Endothelial cell of umbilical vein (primary cell): Measurements from ENCODE around the gene SYT7. TPM values are rescaled to one million over a fixed set of nuclear protein-coding genes. Genes with fewer than 3 reads are reported as not detected.

Source experiments
- BruUV-seq: library from RNA; stranded (reverse); fragments of 400-500 nt; replicated peaks from 2 replicates; lab custom pipeline; 2021; lab: Mats Ljungman, UMichigan
- CTCF ChIA-PET: fragments of 300-600, 350-600 bp; sonication (Branson Sonifier 250); formaldehyde crosslinking; loops from one replicate; lab custom pipeline; 2021; ENCODE audit warnings: antibody characterized with exemption, inconsistent platforms; lab: Charles Lee
- POLR2A ChIA-PET: fragments of 300-600, 350-600 bp; sonication (Branson Sonifier 250); formaldehyde crosslinking; loops from one replicate; lab custom pipeline; 2021; ENCODE audit warnings: antibody characterized with exemption, inconsistent platforms; lab: Charles Lee
- DNase-seq: peaks from one replicate; pipeline ENCODE4 v3.0.0-alpha.2; 2011; ENCODE audit warnings: low read depth, low spot score
- FAIRE-seq: peaks from 2 replicates; lab custom pipeline; 2011; peaks lifted over from hg19 to GRCh38; lab: Jason Lieb, UNC
- H2AFZ ChIP-seq: 2 replicates; pipeline ENCODE4 v1.6.0; 2012; ENCODE audit warnings: low read depth, low read length, control low read depth, inconsistent platforms
- H3K27ac ChIP-seq: 2 replicates; pipeline ENCODE4 v1.5.1; 2011; ENCODE audit warnings: low read depth, mild to moderate bottlenecking, control low read depth, low read length, moderate library complexity; ENCODE audit not compliant: insufficient read depth
- H3K27me3 ChIP-seq, 2 experiments: 2 replicates each; pipeline versions ENCODE4 v1.6.0 to v1.6.1; 2011; ENCODE audit warnings: low read length in 2 of 2, mixed read lengths in 1 of 2; ENCODE audit not compliant: control insufficient read depth in 2 of 2, insufficient read depth in 2 of 2
- H3K36me3 ChIP-seq, 2 experiments: 2 replicates in 1 of 2; 3 replicates in 1 of 2; pipeline ENCODE4 v1.5.1; 2011; ENCODE audit warnings: low read length in 2 of 2, mild to moderate bottlenecking in 1 of 2, moderate library complexity in 1 of 2; ENCODE audit not compliant: control insufficient read depth in 2 of 2, insufficient read depth in 2 of 2; ENCODE audit errors: extremely low read depth in 1 of 2
- H3K4me1 ChIP-seq: 3 replicates; pipeline ENCODE4 v1.5.1; 2011; ENCODE audit warnings: mild to moderate bottlenecking, low read length; ENCODE audit not compliant: control insufficient read depth, insufficient read depth; ENCODE audit errors: extremely low read depth
- H3K4me2 ChIP-seq: 2 replicates; pipeline ENCODE4 v1.6.1; 2011; ENCODE audit warnings: low read length, control low read depth, mixed read lengths; ENCODE audit not compliant: insufficient read depth
- H3K4me3 ChIP-seq, 3 experiments: fragments of 200-600 bp in 1 of 3; sonication (generic), shearing (Covaris generic) in 1 of 3; replicated peaks in 1 of 3; 2 replicates each; pipeline ENCODE4 v1.5.1; 2011 to 2016; ENCODE audit warnings: control low read depth in 3 of 3, low read length in 3 of 3, mild to moderate bottlenecking in 2 of 3, inconsistent platforms in 1 of 3, low read depth in 1 of 3, moderate library complexity in 1 of 3; ENCODE audit not compliant: insufficient read depth in 1 of 3
- H3K79me2 ChIP-seq: 2 replicates; pipeline ENCODE4 v1.6.0; 2012; ENCODE audit warnings: low read length, inconsistent platforms; ENCODE audit not compliant: control insufficient read depth, insufficient read depth
- H3K9ac ChIP-seq: replicated peaks from 2 replicates; pipeline ENCODE3; 2011; ENCODE audit warnings: low read length, control low read depth; ENCODE audit not compliant: insufficient read depth; ENCODE audit errors: extremely low read depth
- H3K9me1 ChIP-seq: replicated peaks from 3 replicates; pipeline ENCODE4 v1.6.0; 2011; ENCODE audit warnings: mild to moderate bottlenecking, low read length; ENCODE audit not compliant: control insufficient read depth, insufficient read depth; ENCODE audit errors: extremely low read depth
- H3K9me3 ChIP-seq: replicated peaks from 2 replicates; pipeline ENCODE4 v1.5.1; 2012; ENCODE audit warnings: low read length, inconsistent platforms; ENCODE audit not compliant: control insufficient read depth, insufficient read depth
- H4K20me1 ChIP-seq: replicated peaks from 2 replicates; pipeline ENCODE3; 2011; ENCODE audit warnings: mild to moderate bottlenecking, low read length; ENCODE audit not compliant: control insufficient read depth, insufficient read depth; ENCODE audit errors: extremely low read depth
- EZH2 ChIP-seq: IDR thresholded peaks from 2 replicates; pipeline ENCODE4 v1.6.1; 2012; ENCODE audit warnings: borderline replicate concordance, low read depth, mild to moderate bottlenecking, moderate library complexity, low read length, inconsistent platforms; ENCODE audit not compliant: severe bottlenecking
- FOS ChIP-seq: IDR thresholded peaks from 2 replicates; pipeline ENCODE4 v1.6.1; 2011; ENCODE audit warnings: mild to moderate bottlenecking, low read length, moderate library complexity, borderline replicate concordance; ENCODE audit not compliant: insufficient read depth
- GATA2 ChIP-seq: IDR thresholded peaks from 2 replicates; pipeline ENCODE4 v1.7.0; 2011; ENCODE audit warnings: low read depth, mild to moderate bottlenecking, moderate library complexity, mixed read lengths, low read length; ENCODE audit not compliant: insufficient read length, insufficient read depth
- JUN ChIP-seq: IDR thresholded peaks from 2 replicates; pipeline ENCODE4 v1.6.1; 2011; ENCODE audit warnings: borderline replicate concordance, low read depth; ENCODE audit not compliant: insufficient read length, insufficient read depth
- MYC ChIP-seq: IDR thresholded peaks from one replicate; pipeline ENCODE4 v1.6.1; 2011; ENCODE audit warnings: mild to moderate bottlenecking, low read depth, low read length
- POLR2A ChIP-seq: IDR thresholded peaks from 2 replicates; pipeline ENCODE4 v1.6.1; 2012; ENCODE audit warnings: low read depth, mild to moderate bottlenecking, control low read depth, low read length
- POLR2AphosphoS5 ChIP-seq: IDR thresholded peaks from 2 replicates; pipeline ENCODE4 v1.6.1; 2012; ENCODE audit warnings: low read depth, mild to moderate bottlenecking, control low read depth, low read length, moderate library complexity; ENCODE audit not compliant: insufficient read depth
- dilution Hi-C: fragments of 300-500 bp; cut with MboI; formaldehyde crosslinking; loops from one replicate; pipeline ENCODE4 v1.15.0; 2019; ENCODE audit warnings: low sequenced_read_pairs; ENCODE audit not compliant: extremely low pct_ligation_motif_present
- intact Hi-C: fragments of 100-400 bp; cut with micrococcal nuclease; formaldehyde crosslinking; loops from one replicate; pipeline ENCODE4 v1.10.0; 2022
- polyA plus RNA-seq, 4 experiments: library from polyadenylated mRNA; depleted of rRNA in 3 of 4; stranded (reverse) in 3 of 4; unstranded in 1 of 4; fragments of >200 nt; gene quantifications; 2 replicates each; pipeline versions ENCODE4 v1.2.1 to v1.2.3, GENCODE V29; 2011 to 2012; ENCODE audit warnings: missing spikeins in 1 of 4
- total RNA-seq: library from RNA; stranded (reverse); gene quantifications from 2 replicates; pipeline ENCODE4 v1.2.3, GENCODE V29; 2021
- TF ChIP-seq, protein P1 (sequence below), 2 donors: IDR thresholded peaks; 1 replicate in 1 of 2; 2 replicates in 1 of 2; pipeline ENCODE4 v1.5.1; 2011; ENCODE audit warnings: low read length in 2 of 2, mild to moderate bottlenecking in 2 of 2, moderate library complexity in 2 of 2, control low read depth in 1 of 2, inconsistent platforms in 1 of 2, low read depth in 1 of 2; ENCODE audit not compliant: insufficient read depth in 1 of 2; ENCODE audit errors: extremely low read depth in 1 of 2
- TF ChIP-seq, protein P2 (sequence below): IDR thresholded peaks from 2 replicates; pipeline ENCODE4 v1.6.1; 2011; ENCODE audit not compliant: insufficient read depth, insufficient read length

The SYT7 gene
- total and polyA plus RNA-seq, 2 donors (not counting 3 experiments of a cell fraction or from before 2014, with no cell fraction given): 0.08 to 0.55 TPM

DNA sequence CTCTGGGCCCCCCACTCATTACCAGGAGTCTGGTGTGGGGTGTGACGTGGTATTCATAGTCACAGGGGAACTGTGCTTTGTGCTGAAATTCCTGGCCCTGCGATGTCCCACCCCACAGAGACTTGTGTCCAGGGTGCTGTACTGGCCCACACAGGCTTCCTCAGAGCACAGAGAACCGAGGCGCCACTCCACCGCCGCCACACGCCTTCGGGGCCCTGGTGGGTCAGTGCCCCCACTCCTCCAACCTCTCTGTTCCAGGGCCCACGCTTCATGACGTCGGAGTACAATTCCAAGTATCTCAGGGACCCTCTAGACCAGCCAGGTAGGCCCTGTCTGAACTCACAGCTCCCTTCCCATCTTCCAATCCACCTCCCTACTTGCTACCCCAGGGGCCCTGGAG, 95.8 kb downstream of the SYT7 start:
- ChIA-PET POLR2A (no interaction called here), CTCF (interaction anchor here (1.1 to 3.4 kb wide), 4 partner anchors 8 to 153 kb away, joined by 4 to 16 read pairs (median 6); no protein-coding TSS in a partner anchor)
- TF ChIP-seq POLR2AphosphoS5 (no peak), FOS (no peak), GATA2 (no peak), EZH2 (no peak), POLR2A (no peak), MYC (no peak), JUN (no peak)
- TF ChIP-seq, protein P1, sequence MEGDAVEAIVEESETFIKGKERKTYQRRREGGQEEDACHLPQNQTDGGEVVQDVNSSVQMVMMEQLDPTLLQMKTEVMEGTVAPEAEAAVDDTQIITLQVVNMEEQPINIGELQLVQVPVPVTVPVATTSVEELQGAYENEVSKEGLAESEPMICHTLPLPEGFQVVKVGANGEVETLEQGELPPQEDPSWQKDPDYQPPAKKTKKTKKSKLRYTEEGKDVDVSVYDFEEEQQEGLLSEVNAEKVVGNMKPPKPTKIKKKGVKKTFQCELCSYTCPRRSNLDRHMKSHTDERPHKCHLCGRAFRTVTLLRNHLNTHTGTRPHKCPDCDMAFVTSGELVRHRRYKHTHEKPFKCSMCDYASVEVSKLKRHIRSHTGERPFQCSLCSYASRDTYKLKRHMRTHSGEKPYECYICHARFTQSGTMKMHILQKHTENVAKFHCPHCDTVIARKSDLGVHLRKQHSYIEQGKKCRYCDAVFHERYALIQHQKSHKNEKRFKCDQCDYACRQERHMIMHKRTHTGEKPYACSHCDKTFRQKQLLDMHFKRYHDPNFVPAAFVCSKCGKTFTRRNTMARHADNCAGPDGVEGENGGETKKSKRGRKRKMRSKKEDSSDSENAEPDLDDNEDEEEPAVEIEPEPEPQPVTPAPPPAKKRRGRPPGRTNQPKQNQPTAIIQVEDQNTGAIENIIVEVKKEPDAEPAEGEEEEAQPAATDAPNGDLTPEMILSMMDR (IDR thresholded peaks at IDR 0.05; ENCODE audit: extremely low read depth in 1 of 2, insufficient read depth in 1 of 2, low read depth in 1 of 2, low read length in 2 of 2): no peak
- TF ChIP-seq, protein P2, sequence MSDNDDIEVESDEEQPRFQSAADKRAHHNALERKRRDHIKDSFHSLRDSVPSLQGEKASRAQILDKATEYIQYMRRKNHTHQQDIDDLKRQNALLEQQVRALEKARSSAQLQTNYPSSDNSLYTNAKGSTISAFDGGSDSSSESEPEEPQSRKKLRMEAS: no peak
- no peak overlapping the region for H3K4me3 ChIP-seq
- no peaks in the 10 kb centered on the region for H3K9me3 ChIP-seq
- no peak overlapping the region for H3K9ac ChIP-seq
- FAIRE-seq (no peak), DNase-seq (no peak)
- H3K4me1 ChIP-seq: no peaks in the 10 kb centered on the region
- H3K9me1 ChIP-seq: no peaks in the 10 kb centered on the region
- H3K36me3 ChIP-seq: no peaks in the 10 kb centered on the region
- H2AFZ ChIP-seq: no peak overlapping the region
- no peaks in the 10 kb centered on the region for H4K20me1 ChIP-seq
- H3K27me3 ChIP-seq: no peaks in the 10 kb centered on the region
- no peak overlapping the region for H3K4me2 ChIP-seq
- no peaks in the 10 kb centered on the region for H3K79me2 ChIP-seq
- intact Hi-C loops: no loop called here
- no TSS peak for BruUV-seq
- dilution Hi-C loops: no loop called here
- no peak overlapping the region for H3K27ac ChIP-seq
